Heart left ventricle (tissue), 16 donors: ENCODE data around the gene SORCS2. TPM values are rescaled to one million over a fixed set of nuclear protein-coding genes. Genes with fewer than 3 reads are reported as not detected.

Experiments
- ATAC-seq, 4 donors: fragments of 200-7000 bp; cut with Tn5 transposase; one replicate each; pipeline ENCODE4 v1.9.1; 2020 to 2022; ENCODE audit warnings: moderate library complexity in 4 of 4, mild to moderate bottlenecking in 3 of 4, moderate number of reproducible peaks in 1 of 4
- DNase-seq, 5 donors: peaks; one replicate each; pipeline ENCODE4 v3.0.0-alpha.2; 2020
- H3K27ac ChIP-seq, 12 donors: fragments of 200-600 bp; sonication (generic) in 4 of 12; one replicate each; pipeline versions ENCODE4 v1.5.0 to v1.8.0; 2016 to 2022; ENCODE audit warnings: mild to moderate bottlenecking in 2 of 12
- H3K27me3 ChIP-seq, 9 donors: fragments of 200-600 bp; sonication (generic) in 2 of 9; one replicate each; pipeline versions ENCODE4 v1.5.1 to v1.8.0; 2016 to 2022; ENCODE audit warnings: mild to moderate bottlenecking in 3 of 9
- H3K36me3 ChIP-seq, 9 donors: fragments of 200-600 bp; sonication (generic) in 2 of 9; one replicate each; pipeline versions ENCODE4 v1.5.0 to v1.8.0; 2018 to 2022; ENCODE audit warnings: mild to moderate bottlenecking in 2 of 9
- H3K4me1 ChIP-seq, 12 donors: fragments of 200-600 bp; sonication (generic) in 4 of 12; one replicate each; pipeline versions ENCODE4 v1.5.0 to v1.8.0; 2016 to 2022; ENCODE audit warnings: mild to moderate bottlenecking in 3 of 12
- H3K4me3 ChIP-seq, 12 donors: fragments of 200-600 bp; sonication (generic) in 4 of 12; one replicate each; pipeline versions ENCODE4 v1.5.0 to v1.8.0; 2017 to 2022; ENCODE audit warnings: mild to moderate bottlenecking in 9 of 12, moderate library complexity in 4 of 12
- H3K9me3 ChIP-seq, 12 donors: fragments of 200-600 bp; sonication (generic) in 4 of 12; one replicate each; pipeline versions ENCODE4 v1.5.0 to v1.8.0; 2016 to 2022; ENCODE audit warnings: mild to moderate bottlenecking in 1 of 12
- CTCF ChIP-seq, 12 donors: fragments of 200-600 bp; sonication (generic) in 4 of 12; IDR thresholded peaks; one replicate each; pipeline versions ENCODE4 v1.5.0 to v1.8.0; 2018 to 2022; ENCODE audit warnings: antibody characterized with exemption in 12 of 12, mild to moderate bottlenecking in 5 of 12
- POLR2A ChIP-seq, 2 donors: fragments of 450-650 bp; IDR thresholded peaks; one replicate each; pipeline ENCODE4 v1.6.1; 2017; ENCODE audit warnings: antibody characterized with exemption in 2 of 2, mild to moderate bottlenecking in 2 of 2, moderate library complexity in 2 of 2
- WGBS, 4 donors: extraction: QIAGEN DNeasy Blood & Tissue Kit in 2 of 4; methylation state at CpG; one replicate each; pipeline versions ENCODE4 v1.1.5 to v1.1.7; 2013 to 2018; 5-methylcytosine and 5-hydroxymethylcytosine counted together
- intact Hi-C, 10 donors: fragments of 100-400 bp; cut with DNase I; formaldehyde crosslinking; loops; one replicate each; pipeline versions ENCODE4 v1.11.1 to v1.14.2; 2022
- polyA plus RNA-seq, 2 donors: library from polyadenylated mRNA; stranded (reverse); fragments of 200-250 nt; gene quantifications; one replicate each; pipeline ENCODE4 v1.2.3, GENCODE V29; 2013
- total RNA-seq, 9 donors: library from RNA; depleted of rRNA in 2 of 9; stranded (reverse); fragments of >200 nt in 2 of 9; fragmentation: NEBNext Ultra II Directional in 3 of 9; extraction: Animal tissue kit (Norgen Biotek cat#: 25700) in 3 of 9; gene quantifications; one replicate each; pipeline versions ENCODE4 v1.1.0 to v1.2.4, GENCODE V29; 2016 to 2023
- donor health status: ischemic (EF 13 %, LVEDD 7.1; RV severe dilation, severe dysfunction).
- donor health status: healthy with polysubstance abuse.
- donor health status: DM: no; HTN: yes; CAD: no.
- donor health status: DM: no; HTN: no; CAD: no.
- donor health status: ischemic (EF 25% LVEDD 6.9; RV normal size, moderate dysfunction).
- donor health status: ischemic (EF 25% LVEDD 5.7; RV mildly dilated, moderate dysfunction).
- donor health status: healthy.
- donor health status: DM: yes; HTN: yes; CAD: no.
- donor health status: ischemic (EF 35%, LVEDD 5.7; RV mildly dilated, moderate dysfunction).
- donor health status: nonischemic (EF 11% LVEDD 7.7; RV severe dilation, severe dysfunction).
- donor health status: DM: yes; HTN: yes; CAD: no.
- donor health status: PGD.
- donor health status: ischemic (EF 29% LVEDD 5.4; RV normal size, mild dysfunction).
- donor health status: nonischemic (EF 23%, LVEDD 6.1; RV moderate dilation, normal function).

Gene SORCS2
- total and polyA plus RNA-seq, 11 donors: 0.28 to 5.5 (median 2.4) TPM

DNA sequence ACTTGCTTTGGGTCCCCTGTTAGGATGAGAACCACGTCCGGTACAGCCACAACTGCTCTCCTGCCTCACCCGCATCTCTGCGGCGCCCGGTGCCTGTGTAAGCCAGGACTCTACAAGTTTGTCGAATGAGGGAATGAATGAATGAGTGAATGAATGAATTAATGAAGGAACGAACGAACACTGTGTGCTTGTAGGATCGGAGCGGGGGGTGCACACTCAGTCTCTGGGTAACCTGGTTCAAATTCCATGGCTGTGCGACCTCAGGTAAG lies 443.8 kb downstream of the SORCS2 start:
- Histone ChIP-seq H3K36me3 (no peaks in the 10 kb centered on the region), H3K9me3 (no peaks in the 10 kb centered on the region), H3K27me3 (peaks cover 0 to 21% (median 4%) of the 10 kb centered on the region in 9 donors), H3K4me3 (no peak overlapping the region), H3K27ac (no peak overlapping the region), H3K4me1 (peaks cover 0 to 27% (median 7%) of the 10 kb centered on the region in 12 donors)
- TF ChIP-seq CTCF (IDR thresholded peaks at IDR 0.05): no peak
- TF ChIP-seq POLR2A (IDR thresholded peaks at IDR 0.05): no peak
- WGBS, 4 donors: 90 to 96% (median 94%) methylated on average over 12 of the region's 12 CpGs
- no peak for ATAC-seq
- intact Hi-C loops: no loop called here
- no peak for DNase-seq

DNA sequence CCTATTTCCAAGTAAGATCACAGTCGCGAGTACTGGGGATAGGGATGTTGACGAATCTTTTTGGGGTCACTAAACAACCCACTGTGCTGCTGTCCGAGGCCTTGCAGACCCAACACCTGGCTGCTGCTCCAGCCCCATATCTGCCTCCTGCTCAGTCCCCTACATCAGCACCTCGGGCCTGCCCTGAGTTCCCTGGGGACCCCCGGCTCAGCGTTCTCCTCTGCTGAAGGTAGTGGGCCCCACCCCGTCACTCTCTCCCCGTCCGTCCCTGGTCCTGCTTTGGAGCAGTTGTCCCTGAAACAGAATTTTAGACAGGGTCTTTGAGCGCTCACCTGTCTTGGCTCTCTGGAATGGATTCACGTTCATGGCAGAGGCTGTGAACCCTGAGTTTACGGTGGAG lies 444.8 kb downstream of the SORCS2 start:
- no peak for TF ChIP-seq POLR2A (IDR thresholded peaks at IDR 0.05)
- no peak for TF ChIP-seq CTCF (IDR thresholded peaks at IDR 0.05)
- DNase-seq: peak in 1 of 5 donors; percentile 41

GRCh38 chr4:7637971-7638370 lies 445.6 kb downstream of the SORCS2 start:
- peak in 1 of 5 donors; percentile 46 for DNase-seq
- H3K27me3 ChIP-seq: peaks cover 0 to 18% (median 3%) of the 10 kb centered on the region in 9 donors
- TF ChIP-seq CTCF (IDR thresholded peaks at IDR 0.05) (no peak), POLR2A (IDR thresholded peaks at IDR 0.05) (no peak)
- no peaks in the 10 kb centered on the region for H3K36me3 ChIP-seq
- H3K4me1 ChIP-seq: peaks cover 0 to 21% (median 0%) of the 10 kb centered on the region in 12 donors
- no peak for ATAC-seq
- 76 to 94% (median 84%) methylated on average over 8 to 11 of the region's 11 CpGs for WGBS, 4 donors
- H3K27ac ChIP-seq: no peak overlapping the region
- H3K9me3 ChIP-seq: no peaks in the 10 kb centered on the region
- no peak overlapping the region for H3K4me3 ChIP-seq
- intact Hi-C loops: no loop called here

More for the DNA sequence above, 444.8 kb downstream of the SORCS2 start:
- WGBS, 4 donors: 91 to 94% (median 93%) methylated on average over 13 of the region's 13 CpGs
- Histone ChIP-seq H3K4me1 (peaks cover 0 to 21% (median under 1%) of the 10 kb centered on the region in 12 donors), H3K27me3 (peaks cover 0 to 21% (median 4%) of the 10 kb centered on the region in 9 donors), H3K9me3 (no peaks in the 10 kb centered on the region), H3K36me3 (no peaks in the 10 kb centered on the region), H3K27ac (no peak overlapping the region), H3K4me3 (no peak overlapping the region)
- ATAC-seq: no peak
- intact Hi-C loops: no loop called here

- H3K27ac ChIP-seq: no peak overlapping the region
- no peaks in the 10 kb centered on the region for H3K36me3 ChIP-seq
- intact Hi-C loops: no loop called here
- peaks cover 0 to 18% (median 0%) of the 10 kb centered on the region in 9 donors for H3K27me3 ChIP-seq
- 89 to 95% (median 92%) methylated on average over 4 to 12 of the region's 12 CpGs for WGBS, 4 donors
- H3K4me3 ChIP-seq: no peak overlapping the region
- DNase-seq: peak in 1 of 5 donors; percentile 30
- no peak for ATAC-seq
- no peaks in the 10 kb centered on the region for H3K9me3 ChIP-seq
- peaks cover 0 to 21% (median 0%) of the 10 kb centered on the region in 12 donors for H3K4me1 ChIP-seq
- TF ChIP-seq CTCF (IDR thresholded peaks at IDR 0.05): no peak
- TF ChIP-seq POLR2A (IDR thresholded peaks at IDR 0.05): no peak
Measured at GRCh38 chr4:7638489-7638888, 446.2 kb downstream of the SORCS2 start.
